ENCODE measurements around the gene ACIN1.

The ACIN1 gene

DNA sequence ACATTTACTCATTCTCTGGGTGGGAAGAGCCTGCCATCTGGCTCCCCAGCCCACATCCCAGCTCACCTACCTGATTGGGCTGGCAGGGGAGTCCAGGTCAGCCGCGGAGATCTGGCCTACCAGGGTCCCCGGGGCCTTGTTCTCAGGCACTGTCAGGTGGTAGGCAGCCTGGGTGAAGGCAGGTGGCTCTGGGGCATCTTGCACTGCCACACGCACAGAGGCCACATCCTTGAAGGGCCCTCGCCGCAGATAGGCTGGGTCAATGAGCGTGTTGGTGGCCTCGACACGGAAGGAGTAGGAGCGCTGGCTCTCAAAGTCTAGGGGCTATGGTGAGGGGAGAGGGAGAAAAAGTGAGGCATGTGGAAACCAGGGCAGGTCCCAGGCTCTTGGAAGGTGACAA, 41.5 kb downstream of the ACIN1 start:
- Histone ChIP-seq H2AFZ (ENCODE audit: low read depth) (no peak overlapping the region), H4K20me1 (ENCODE audit: insufficient read depth) (no peaks in the 10 kb centered on the region), H3K79me2 (ENCODE audit: insufficient read depth, low read depth) (no peaks in the 10 kb centered on the region), H3K4me1 (ENCODE audit: low read depth, poor library complexity, severe bottlenecking) (peaks cover 12% of the 10 kb centered on the region), H3K4me3 (IDR thresholded peaks at IDR 0.05; ENCODE audit: insufficient read depth, low read depth, low read length) (no peak overlapping the region), H3K27me3 (ENCODE audit: insufficient read depth, low read depth) (no peaks in the 10 kb centered on the region), H3K27ac (no peak overlapping the region), H3K4me2 (no peak overlapping the region), H3K36me3 (ENCODE audit: insufficient read depth) (no peaks in the 10 kb centered on the region), H3K9ac (no peak overlapping the region)
- TF ChIP-seq, protein P1, sequence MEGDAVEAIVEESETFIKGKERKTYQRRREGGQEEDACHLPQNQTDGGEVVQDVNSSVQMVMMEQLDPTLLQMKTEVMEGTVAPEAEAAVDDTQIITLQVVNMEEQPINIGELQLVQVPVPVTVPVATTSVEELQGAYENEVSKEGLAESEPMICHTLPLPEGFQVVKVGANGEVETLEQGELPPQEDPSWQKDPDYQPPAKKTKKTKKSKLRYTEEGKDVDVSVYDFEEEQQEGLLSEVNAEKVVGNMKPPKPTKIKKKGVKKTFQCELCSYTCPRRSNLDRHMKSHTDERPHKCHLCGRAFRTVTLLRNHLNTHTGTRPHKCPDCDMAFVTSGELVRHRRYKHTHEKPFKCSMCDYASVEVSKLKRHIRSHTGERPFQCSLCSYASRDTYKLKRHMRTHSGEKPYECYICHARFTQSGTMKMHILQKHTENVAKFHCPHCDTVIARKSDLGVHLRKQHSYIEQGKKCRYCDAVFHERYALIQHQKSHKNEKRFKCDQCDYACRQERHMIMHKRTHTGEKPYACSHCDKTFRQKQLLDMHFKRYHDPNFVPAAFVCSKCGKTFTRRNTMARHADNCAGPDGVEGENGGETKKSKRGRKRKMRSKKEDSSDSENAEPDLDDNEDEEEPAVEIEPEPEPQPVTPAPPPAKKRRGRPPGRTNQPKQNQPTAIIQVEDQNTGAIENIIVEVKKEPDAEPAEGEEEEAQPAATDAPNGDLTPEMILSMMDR (conservative IDR thresholded peaks at IDR 0.05; ENCODE audit: low read depth, low read length): no peak

DNA sequence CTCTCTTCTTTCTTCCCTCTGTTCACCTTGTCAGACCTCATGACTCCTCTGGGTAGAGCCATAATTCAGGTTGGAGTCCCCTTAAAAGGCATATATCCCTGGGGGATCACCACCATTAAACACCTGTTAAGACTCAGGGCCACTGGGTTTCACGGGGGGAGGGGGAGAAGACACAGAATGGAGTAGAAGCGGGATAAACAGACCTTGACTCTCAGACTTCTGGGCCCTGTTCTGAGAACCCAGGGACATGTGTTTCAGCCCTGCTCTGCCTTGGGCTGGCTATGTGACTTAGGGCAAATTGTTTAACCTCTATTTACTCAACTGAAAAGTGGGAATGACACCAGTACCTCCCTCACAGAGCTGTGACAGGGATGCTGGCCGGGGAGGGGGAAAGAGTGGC, 42.3 kb downstream of the ACIN1 start:
- H2AFZ ChIP-seq (ENCODE audit: low read depth): no peak overlapping the region
- no peaks in the 10 kb centered on the region for H3K27me3 ChIP-seq (ENCODE audit: insufficient read depth, low read depth)
- no peaks in the 10 kb centered on the region for H4K20me1 ChIP-seq (ENCODE audit: insufficient read depth)
- no peaks in the 10 kb centered on the region for H3K36me3 ChIP-seq (ENCODE audit: insufficient read depth)
- H3K4me2 ChIP-seq: no peak overlapping the region
- TF ChIP-seq, protein P1 (conservative IDR thresholded peaks at IDR 0.05; ENCODE audit: low read depth, low read length): no peak
- H3K4me3 ChIP-seq (IDR thresholded peaks at IDR 0.05; ENCODE audit: insufficient read depth, low read depth, low read length): no peak overlapping the region
- H3K27ac ChIP-seq: no peak overlapping the region
- H3K9ac ChIP-seq: no peak overlapping the region
- H3K79me2 ChIP-seq (ENCODE audit: insufficient read depth, low read depth): no peaks in the 10 kb centered on the region
- H3K4me1 ChIP-seq (ENCODE audit: low read depth, poor library complexity, severe bottlenecking): peaks cover 12% of the 10 kb centered on the region

DNA sequence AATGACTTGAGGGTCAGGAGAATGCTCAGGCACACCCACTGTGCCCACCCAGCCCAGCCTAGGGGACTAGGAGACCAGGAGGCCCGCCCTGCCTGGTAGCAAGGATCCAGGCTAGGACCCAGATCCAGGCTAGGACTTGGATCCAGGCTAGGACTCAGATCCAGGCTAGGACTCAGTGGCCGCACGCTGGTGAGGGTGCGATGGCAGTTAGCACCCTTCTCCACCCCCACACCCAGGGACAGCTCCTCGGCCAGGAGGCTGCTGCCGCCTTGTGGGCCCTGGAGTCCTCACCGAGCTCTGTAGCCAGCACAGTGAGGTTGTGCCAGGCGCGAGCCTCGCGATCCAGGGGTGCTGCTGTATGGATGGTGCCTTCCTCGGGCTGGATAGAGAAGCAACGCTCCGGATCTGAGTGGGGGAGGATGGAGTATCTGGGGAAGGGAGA, 42.7 kb downstream of the ACIN1 start:
- Histone ChIP-seq H3K4me3 (IDR thresholded peaks at IDR 0.05; ENCODE audit: insufficient read depth, low read depth, low read length) (no peak overlapping the region), H3K36me3 (ENCODE audit: insufficient read depth) (no peaks in the 10 kb centered on the region), H3K4me1 (ENCODE audit: low read depth, poor library complexity, severe bottlenecking) (peaks cover 12% of the 10 kb centered on the region), H3K27me3 (ENCODE audit: insufficient read depth, low read depth) (no peaks in the 10 kb centered on the region), H4K20me1 (ENCODE audit: insufficient read depth) (no peaks in the 10 kb centered on the region), H2AFZ (ENCODE audit: low read depth) (no peak overlapping the region), H3K4me2 (no peak overlapping the region), H3K27ac (no peak overlapping the region), H3K79me2 (ENCODE audit: insufficient read depth, low read depth) (no peaks in the 10 kb centered on the region), H3K9ac (no peak overlapping the region)
- TF ChIP-seq, protein P1 (conservative IDR thresholded peaks at IDR 0.05; ENCODE audit: low read depth, low read length): no peak

DNA sequence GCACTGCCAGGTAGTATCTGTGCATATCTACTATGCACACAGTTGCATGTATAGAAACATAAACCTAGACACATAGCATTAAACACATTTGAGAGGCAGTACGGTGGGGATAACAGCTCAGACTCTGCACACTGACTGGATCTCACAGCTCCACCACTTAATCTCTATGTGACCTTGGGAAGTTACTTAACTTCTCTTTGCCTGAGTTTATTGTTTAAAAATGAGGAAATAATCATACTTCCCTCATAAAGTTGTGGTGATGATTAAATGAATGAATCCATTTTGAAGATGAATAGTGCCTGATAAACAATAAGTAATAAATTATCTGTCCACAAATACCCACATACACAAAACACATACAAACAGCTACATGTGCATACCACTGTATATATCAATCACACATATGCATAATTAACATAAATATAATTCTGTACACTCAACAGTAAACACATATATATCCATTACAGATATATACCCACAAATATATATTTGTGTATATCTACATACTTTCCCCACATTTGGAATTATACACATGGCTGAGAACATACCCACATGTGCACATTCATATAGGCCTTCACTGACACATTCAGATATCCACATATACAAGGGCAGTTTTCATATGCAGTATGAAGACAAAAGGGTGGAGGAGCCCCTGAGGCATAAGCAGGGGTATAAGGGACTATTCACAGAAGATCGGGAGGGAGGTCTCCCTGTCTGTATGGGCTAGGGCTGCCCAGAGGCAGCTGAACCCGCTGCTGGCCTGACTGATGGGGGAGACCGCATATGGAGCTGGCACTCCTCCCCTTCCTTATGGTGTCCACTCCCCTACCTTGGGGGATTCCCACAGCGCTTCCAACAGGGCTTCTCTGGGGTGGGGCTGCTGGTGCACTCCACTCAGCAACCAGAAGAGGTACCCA, 43.5 kb downstream of the ACIN1 start:
- Histone ChIP-seq H3K4me2 (no peak overlapping the region), H3K27me3 (ENCODE audit: insufficient read depth, low read depth) (no peaks in the 10 kb centered on the region), H3K36me3 (ENCODE audit: insufficient read depth) (no peaks in the 10 kb centered on the region), H2AFZ (ENCODE audit: low read depth) (no peak overlapping the region), H3K4me3 (IDR thresholded peaks at IDR 0.05; ENCODE audit: insufficient read depth, low read depth, low read length) (no peak overlapping the region), H3K27ac (no peak overlapping the region), H3K9ac (no peak overlapping the region), H3K79me2 (ENCODE audit: insufficient read depth, low read depth) (no peaks in the 10 kb centered on the region), H4K20me1 (ENCODE audit: insufficient read depth) (no peaks in the 10 kb centered on the region), H3K4me1 (ENCODE audit: low read depth, poor library complexity, severe bottlenecking) (peaks cover 12% of the 10 kb centered on the region)
- TF ChIP-seq, protein P1 (conservative IDR thresholded peaks at IDR 0.05; ENCODE audit: low read depth, low read length): no peak
